Ishikawa (cell line): Measurements from ENCODE around the gene RNLS.

Source experiments
- EP300 ChIP-seq: IDR thresholded peaks from 2 replicates; pipeline ENCODE4 v1.6.1; 2012; ENCODE audit warnings: borderline replicate concordance
- REST ChIP-seq: IDR thresholded peaks from 2 replicates; pipeline ENCODE4 v1.6.1; 2012; ENCODE audit warnings: low read depth, mild to moderate bottlenecking
- TAF1 ChIP-seq: IDR thresholded peaks from 2 replicates; pipeline ENCODE4 v1.6.1; 2012; ENCODE audit warnings: low read depth, mild to moderate bottlenecking
- TEAD4 ChIP-seq: IDR thresholded peaks from 2 replicates; pipeline ENCODE4 v1.6.1; 2012
- USF1 ChIP-seq: IDR thresholded peaks from 2 replicates; pipeline ENCODE4 v1.6.1; 2012
- YY1 ChIP-seq: IDR thresholded peaks from 2 replicates; pipeline ENCODE4 v1.6.1; 2012; ENCODE audit warnings: low read depth

- TF ChIP-seq USF1 (no peak), TAF1 (no peak), REST (no peak), EP300 (no peak), TEAD4 (no peak), YY1 (no peak)
Measured at GRCh38 chr10:88274286-88274685, 308.8 kb downstream of the RNLS start.
